B cell (primary cell): ENCODE data around the gene PGA5.

Experiments
- EZH2 ChIP-seq: IDR thresholded peaks from 2 replicates; pipeline ENCODE4 v1.6.1; 2012; ENCODE audit warnings: borderline replicate concordance, low read depth, mild to moderate bottlenecking, moderate library complexity, low read length; ENCODE audit not compliant: insufficient read depth, poor library complexity, severe bottlenecking
- TF ChIP-seq, protein P1 (sequence below): fragments of 200-600 bp; IDR thresholded peaks from one replicate; pipeline ENCODE4 v1.8.0; 2022; ENCODE audit warnings: antibody characterized with exemption, mild to moderate bottlenecking

DNA sequence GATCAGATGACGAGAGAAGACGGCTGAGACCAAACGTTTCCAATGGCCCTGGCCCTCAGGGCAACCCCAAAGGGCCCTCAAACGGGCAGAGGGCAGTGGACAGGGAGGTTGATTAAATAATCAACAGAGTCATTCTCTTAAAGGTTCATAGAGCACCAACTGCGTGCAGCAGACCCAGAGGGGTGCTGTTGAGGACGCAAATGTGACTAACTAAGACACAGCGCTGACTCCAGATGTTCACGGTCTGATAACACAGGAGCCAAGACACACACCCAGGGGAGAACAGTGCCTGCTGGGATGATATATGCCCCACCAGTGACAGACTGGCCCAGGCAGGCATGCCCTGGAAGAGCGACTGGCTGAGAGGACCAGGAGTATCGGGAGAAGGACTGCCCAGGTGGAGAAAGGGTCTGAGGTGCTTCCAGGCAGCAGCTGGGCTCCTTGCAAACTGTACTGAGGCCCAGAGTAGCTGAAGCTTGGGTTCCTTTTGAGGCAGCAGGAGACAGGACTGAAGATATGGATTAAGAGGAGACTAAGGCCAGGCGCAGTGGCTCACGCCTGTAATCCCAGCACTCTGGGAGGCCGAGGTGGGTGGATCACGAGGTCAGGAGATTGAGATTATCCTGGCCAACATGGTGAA is 46.5 kb downstream of the PGA5 start:
- TF ChIP-seq, protein P1, sequence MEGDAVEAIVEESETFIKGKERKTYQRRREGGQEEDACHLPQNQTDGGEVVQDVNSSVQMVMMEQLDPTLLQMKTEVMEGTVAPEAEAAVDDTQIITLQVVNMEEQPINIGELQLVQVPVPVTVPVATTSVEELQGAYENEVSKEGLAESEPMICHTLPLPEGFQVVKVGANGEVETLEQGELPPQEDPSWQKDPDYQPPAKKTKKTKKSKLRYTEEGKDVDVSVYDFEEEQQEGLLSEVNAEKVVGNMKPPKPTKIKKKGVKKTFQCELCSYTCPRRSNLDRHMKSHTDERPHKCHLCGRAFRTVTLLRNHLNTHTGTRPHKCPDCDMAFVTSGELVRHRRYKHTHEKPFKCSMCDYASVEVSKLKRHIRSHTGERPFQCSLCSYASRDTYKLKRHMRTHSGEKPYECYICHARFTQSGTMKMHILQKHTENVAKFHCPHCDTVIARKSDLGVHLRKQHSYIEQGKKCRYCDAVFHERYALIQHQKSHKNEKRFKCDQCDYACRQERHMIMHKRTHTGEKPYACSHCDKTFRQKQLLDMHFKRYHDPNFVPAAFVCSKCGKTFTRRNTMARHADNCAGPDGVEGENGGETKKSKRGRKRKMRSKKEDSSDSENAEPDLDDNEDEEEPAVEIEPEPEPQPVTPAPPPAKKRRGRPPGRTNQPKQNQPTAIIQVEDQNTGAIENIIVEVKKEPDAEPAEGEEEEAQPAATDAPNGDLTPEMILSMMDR: no peak
- no peak for TF ChIP-seq EZH2
